K562 (cell line): ENCODE measurements around the gene FAAP24. TPM values are rescaled to one million over a fixed set of nuclear protein-coding genes. Genes with fewer than 3 reads are reported as not detected.
A peak's percentile ranks its signal among the peaks of the same experiment; 100 is the strongest.

Experiments
- ATAC-seq: fragments of 200-7000 bp; cut with Tn5 transposase; 3 replicates; pipeline ENCODE4 v1.9.1; 2020; ENCODE audit warnings: moderate library complexity
- BruUV-seq: library from RNA; stranded (reverse); fragments of 400-500 nt; replicated peaks from 2 replicates; lab custom pipeline; 2021; lab: Mats Ljungman, UMichigan
- CTCF ChIA-PET: fragments of 300-600 bp; formaldehyde crosslinking; extraction: SDS; loops from one replicate; lab custom pipeline; 2021; ENCODE audit warnings: low intra/inter-chr PET ratio; lab: Yijun Ruan, JAX
- POLR2A ChIA-PET: fragments of 300-600, 350-650 bp; sonication (Branson Sonifier 250); formaldehyde crosslinking; extraction: SDS; loops from one replicate; lab custom pipeline; 2021; ENCODE audit warnings: antibody characterized with exemption, inconsistent platforms; lab: Yijun Ruan, JAX
- DNase-seq, 4 experiments: peaks; one replicate each; pipeline versions ENCODE4 v3.0.0 to v3.0.0-alpha.2; 2011 to 2018; ENCODE audit warnings: low spot score in 3 of 4, mixed read lengths in 3 of 4; ENCODE audit errors: extremely low read depth in 1 of 4
- FAIRE-seq: peaks from 2 replicates; lab custom pipeline; 2011; peaks lifted over from hg19 to GRCh38; lab: Jason Lieb, UNC
- H2AFZ ChIP-seq: 2 replicates; pipeline ENCODE4 v1.6.0; 2011; ENCODE audit warnings: low read depth, low read length, control low read depth, inconsistent platforms
- H3K27ac ChIP-seq: fragments of 200-600 bp; 3 replicates; pipeline ENCODE4 v1.8.0; 2011; ENCODE audit warnings: low read depth, mild to moderate bottlenecking, control low read depth, inconsistent platforms, low read length, moderate library complexity, mixed read lengths; ENCODE audit errors: extremely low read depth
- H3K27me3 ChIP-seq, 2 experiments: fragments of 300-600 bp in 1 of 2; 2 replicates in 1 of 2; 3 replicates in 1 of 2; pipeline versions ENCODE4 v1.6.0 to v1.8.0; 2011; ENCODE audit warnings: inconsistent platforms in 2 of 2, low read length in 2 of 2, mild to moderate bottlenecking in 1 of 2, mixed read lengths in 1 of 2, moderate library complexity in 1 of 2; ENCODE audit not compliant: control insufficient read depth in 2 of 2, insufficient read depth in 2 of 2
- H3K36me3 ChIP-seq: fragments of 300-600 bp; 3 replicates; pipeline ENCODE4 v1.8.0; 2011; ENCODE audit warnings: mild to moderate bottlenecking, low read length, inconsistent platforms; ENCODE audit not compliant: control insufficient read depth, insufficient read depth
- H3K4me1 ChIP-seq, 2 experiments: fragments of 200-600 bp in 1 of 2; replicated peaks in 1 of 2; 2 replicates in 1 of 2; 3 replicates in 1 of 2; pipeline versions ENCODE4 v1.5.1 to v1.8.0; 2011; ENCODE audit warnings: inconsistent platforms in 2 of 2, low read length in 2 of 2, mild to moderate bottlenecking in 1 of 2, mixed read lengths in 1 of 2, moderate library complexity in 1 of 2; ENCODE audit not compliant: control insufficient read depth in 2 of 2, insufficient read depth in 2 of 2
- H3K4me2 ChIP-seq: 2 replicates; pipeline ENCODE4 v1.6.1; 2011; ENCODE audit warnings: low read length, control low read depth, inconsistent platforms, mixed read lengths; ENCODE audit not compliant: insufficient read depth
- H3K4me3 ChIP-seq: fragments of 200-600 bp; sonication (generic), shearing (Covaris generic); 2 replicates; pipeline ENCODE4 v1.5.1; 2016; ENCODE audit warnings: control low read depth, inconsistent platforms
- H3K79me2 ChIP-seq: fragments of 200-600 bp; 3 replicates; pipeline ENCODE4 v1.8.0; 2011; ENCODE audit warnings: low read length, inconsistent platforms; ENCODE audit not compliant: control insufficient read depth, insufficient read depth
- H3K9ac ChIP-seq, 2 experiments: 2 replicates each; pipeline versions ENCODE4 v1.6.0 to v1.6.1; 2011; ENCODE audit warnings: low read depth in 2 of 2, low read length in 2 of 2, control low read depth in 1 of 2, inconsistent platforms in 1 of 2, mild to moderate bottlenecking in 1 of 2, mixed read lengths in 1 of 2; ENCODE audit not compliant: insufficient read depth in 1 of 2
- H3K9me1 ChIP-seq: one replicate; pipeline ENCODE4 v1.6.0; 2011; ENCODE audit warnings: inconsistent platforms, mild to moderate bottlenecking, low read length, moderate library complexity; ENCODE audit not compliant: control insufficient read depth, insufficient read depth
- H3K9me3 ChIP-seq: replicated peaks from 2 replicates; pipeline ENCODE4 v1.5.1; 2011; ENCODE audit warnings: low read depth, low read length, inconsistent platforms; ENCODE audit not compliant: control insufficient read depth, insufficient read depth
- H4K20me1 ChIP-seq: replicated peaks from 2 replicates; pipeline ENCODE4 v1.6.1; 2011; ENCODE audit warnings: low read length, inconsistent platforms, mixed read lengths; ENCODE audit not compliant: control insufficient read depth, insufficient read depth
- BHLHE40 ChIP-seq: IDR thresholded peaks from 2 replicates; pipeline ENCODE4 v1.6.1; 2011; ENCODE audit warnings: low read length, improper control_type of control experiment
- HNRNPL ChIP-seq: fragments of 200-400 bp; formaldehyde crosslinking; IDR thresholded peaks from 2 replicates; pipeline ENCODE4 v1.6.1; 2017; ENCODE audit warnings: low read depth, mild to moderate bottlenecking, low read length
- MCM5 ChIP-seq: fragments of 450-650 bp; IDR thresholded peaks from 2 replicates; pipeline ENCODE4 v1.6.1; 2016; ENCODE audit warnings: low read depth
- MEIS2 ChIP-seq: fragments of 450-650 bp; IDR thresholded peaks from 2 replicates; pipeline ENCODE4 v1.6.1; 2014; ENCODE audit warnings: mild to moderate bottlenecking; ENCODE audit not compliant: partially characterized antibody
- NR2C2 ChIP-seq, 2 experiments: fragments of 200-800 bp in 1 of 2; sonication (Bioruptor generic) in 1 of 2; sonication (generic) in 1 of 2; formaldehyde crosslinking in 1 of 2; IDR thresholded peaks; 2 replicates each; pipeline versions ENCODE4 v1.6.1 to v1.8.0; 2016 to 2022; ENCODE audit warnings: mild to moderate bottlenecking in 1 of 2, missing compliant biosample characterization in 1 of 2, missing genetic modification characterization in 1 of 2, missing genetic modification reagents in 1 of 2
- PHF8 ChIP-seq: fragments of 200-600 bp; sonication (generic); IDR thresholded peaks from 2 replicates; pipeline ENCODE4 v1.6.1; 2012; ENCODE audit warnings: mixed run types, mild to moderate bottlenecking, inconsistent platforms, low read length, moderate library complexity, borderline replicate concordance
- PTTG1 ChIP-seq: fragments of 450-650 bp; IDR thresholded peaks from 2 replicates; pipeline ENCODE4 v1.6.1; 2016; ENCODE audit warnings: low read depth, mild to moderate bottlenecking, missing genetic modification characterization, missing compliant biosample characterization
- RBM25 ChIP-seq: fragments of 200-400 bp; formaldehyde crosslinking; IDR thresholded peaks from 2 replicates; pipeline ENCODE4 v1.6.1; 2018; ENCODE audit warnings: low read length, low read depth, moderate library complexity; ENCODE audit not compliant: severe bottlenecking
- SP1 ChIP-seq: sonication (generic); formaldehyde crosslinking; IDR thresholded peaks from 2 replicates; pipeline ENCODE4 v1.8.1; 2022; ENCODE audit warnings: mild to moderate bottlenecking, missing genetic modification reagents
- USF1 ChIP-seq: sonication (generic); formaldehyde crosslinking; IDR thresholded peaks from 2 replicates; pipeline ENCODE4 v1.9.0; 2022; ENCODE audit warnings: mild to moderate bottlenecking, missing genetic modification reagents
- ZNF174 ChIP-seq: fragments of 250-450 bp; sonication (Bioruptor Pico); IDR thresholded peaks from 2 replicates; pipeline ENCODE4 v1.4.0; 2020; ENCODE audit warnings: mild to moderate bottlenecking
- WGBS: fragments of 100-300 bp; shearing (Covaris generic); methylation state at CpG from one replicate; pipeline ENCODE4 v1.1.6; 2016; ENCODE audit warnings: low coverage, mixed read lengths; ENCODE audit not compliant: insufficient coverage; ENCODE audit errors: missing lambda C conversion rate; 5-methylcytosine and 5-hydroxymethylcytosine counted together
- in situ Hi-C: fragments of 300-500 bp; cut with MboI; formaldehyde crosslinking; loops from 4 replicates; pipeline ENCODE4 v1.15.0; 2018; ENCODE audit warnings: inconsistent platforms, mixed read lengths
- intact Hi-C: fragments of 100-400 bp; cut with micrococcal nuclease; formaldehyde crosslinking; loops from 2 replicates; pipeline ENCODE4 v1.14.2; 2022
- polyA plus RNA-seq, 8 experiments: library from polyadenylated mRNA; depleted of rRNA in 4 of 8; stranded (reverse) in 5 of 8; unstranded in 3 of 8; fragments of >200 nt; fragmentation: Nextera tagmentation in 2 of 8; fragmentation: Illumina TruSeq in 1 of 8; extraction: Ambion mirVana in 2 of 8; extraction: Trizol in 1 of 8; gene quantifications; 2 replicates each; pipeline versions ENCODE4 v1.2.1 to v1.2.3, GENCODE V29; 2011 to 2014; ENCODE audit warnings: inconsistent platforms in 1 of 8, missing spikeins in 1 of 8
- total RNA-seq, 7 experiments: library from RNA; depleted of rRNA in 6 of 7; stranded (reverse); fragments of >200 nt in 6 of 7; fragmentation: Illumina TruSeq in 2 of 7; extraction: Trizol in 2 of 7; gene quantifications; 2 replicates each; pipeline versions ENCODE4 v1.2.1 to v1.2.3, GENCODE V29; 2011 to 2021; ENCODE audit warnings: low replicate concordance in 1 of 7

Gene FAAP24
- total and polyA plus RNA-seq, 9 of the 15 experiments (the other 6 are each of a cell fraction or from before 2014, with no cell fraction given), result 4.6 to 21.6 (median 8.2) TPM

GRCh38 chr19:32997716-32998355 lies 25.8 kb downstream of the FAAP24 start:
- no peak overlapping the region for H3K27ac ChIP-seq
- no peaks in the 10 kb centered on the region; the same call in 1 of the 2 replicates for H4K20me1 ChIP-seq
- H3K4me1 ChIP-seq, result peaks cover 2 to 5% of the 10 kb centered on the region in 2 experiments; a peak in 4 of 5 replicates
- H3K36me3 ChIP-seq, result 0 out of 3 replicates have a peak, but pooled peaks cover 3% of the 10 kb centered on the region
- H3K9me1 ChIP-seq, result no peaks in the 10 kb centered on the region
- H3K9me3 ChIP-seq, result no peaks in the 10 kb centered on the region
- no peaks in the 10 kb centered on the region for H3K27me3 ChIP-seq
- intact Hi-C loops, result no loop called here
- no peak overlapping the region for H2AFZ ChIP-seq
- ChIA-PET POLR2A (interaction anchor here (0.6 kb wide), 2 partner anchors 40 to 106 kb away, joined by 3 read pairs; no protein-coding TSS in a partner anchor), CTCF (no interaction called here)
- ATAC-seq, result no peak
- no TSS peak for BruUV-seq
- H3K4me3 ChIP-seq, result no peak overlapping the region
- H3K79me2 ChIP-seq, result no peaks in the 10 kb centered on the region
- TF ChIP-seq ZNF174 (CRISPR knock-in tag) (no peak), RBM25 (peak; percentile 32), MCM5 (no peak), USF1 (CRISPR knock-in tag) (peak; percentile 12; the same call in 1 of the 2 replicates), HNRNPL (no peak), PHF8 (no peak), BHLHE40 (no peak), PTTG1 (no peak), MEIS2 (no peak), SP1 (no peak), NR2C2 (CRISPR knock-in tag; IDR thresholded peaks at IDR 0.05) (no peak), NR2C2 (tag; IDR thresholded peaks at IDR 0.05) (no peak)
- TF ChIP-seq, all 486 proteins: peak for 2
- in situ Hi-C loops, result no loop called here
- Histone ChIP-seq H3K9ac (no peak overlapping the region; a peak in 1 of 4 replicates), H3K4me2 (no peak overlapping the region)
- WGBS, result 65% methylated on average over 10 of the region's 14 CpGs
- DNase-seq (no peak), FAIRE-seq (no peak)
